ENCODE measurements around the gene AIF1L. TPM values are rescaled to one million over a fixed set of nuclear protein-coding genes. Genes with fewer than 3 reads are reported as not detected.
A peak's percentile ranks its signal among the peaks of the same experiment; 100 is the strongest.

Gene AIF1L
- total RNA-seq = 8.1 TPM

- DNase-seq = no peak
Observed at GRCh38 chr9:131096269-131097125, at the start of gene AIF1L. Gene AIF1L, plus strand, starts transcription at chr9:131096531. Its CDS starts 99 bp downstream, at chr9:131096630.

- DNase-seq = peak; percentile 37
Observed at GRCh38 chr9:131046581-131047202, 49.6 kb upstream of the AIF1L start.

- DNase-seq = no peak
Observed at GRCh38 chr9:131048332-131048731, 48.0 kb upstream of the AIF1L start.

GRCh38 chr9:131048820-131049219 is 47.5 kb upstream of the AIF1L start:
- no peak for DNase-seq

GRCh38 chr9:131049829-131050715 is 46.3 kb upstream of the AIF1L start:
- no peak for DNase-seq

GRCh38 chr9:131050831-131051230 is 45.5 kb upstream of the AIF1L start:
- DNase-seq = no peak

- DNase-seq = no peak
Observed at GRCh38 chr9:131051592-131052517, 44.5 kb upstream of the AIF1L start.

GRCh38 chr9:131053896-131054295 is 42.4 kb upstream of the AIF1L start:
- DNase-seq = no peak

GRCh38 chr9:131056781-131057506 is 39.4 kb upstream of the AIF1L start:
- DNase-seq = no peak

- no peak for DNase-seq
Observed at GRCh38 chr9:131060900-131061630, 35.3 kb upstream of the AIF1L start.

GRCh38 chr9:131062969-131063368 is 33.4 kb upstream of the AIF1L start:
- peak; percentile 13 for DNase-seq

- DNase-seq = no peak
Observed at GRCh38 chr9:131065599-131065998, 30.7 kb upstream of the AIF1L start.

GRCh38 chr9:131067625-131068024 is 28.7 kb upstream of the AIF1L start:
- DNase-seq = no peak

- no peak for DNase-seq
Observed at GRCh38 chr9:131068076-131068816, 28.1 kb upstream of the AIF1L start.

- DNase-seq = no peak
Observed at GRCh38 chr9:131069699-131070098, 26.6 kb upstream of the AIF1L start.

- no peak for DNase-seq
Observed at GRCh38 chr9:131072107-131072870, 24.0 kb upstream of the AIF1L start.

GRCh38 chr9:131072871-131073237 is 23.5 kb upstream of the AIF1L start:
- no peak for DNase-seq

GRCh38 chr9:131076347-131077195 is 19.8 kb upstream of the AIF1L start:
- DNase-seq = no peak
